Esophagus squamous epithelium (tissue), 4 donors: ENCODE measurements around the gene CCDC83.

Source experiments
- CTCF ChIP-seq, 6 experiments: fragments of 450-650 bp in 4 of 6; fragments of 200-600 bp in 2 of 6; sonication (generic) in 2 of 6; IDR thresholded peaks; one replicate each; pipeline ENCODE4 v1.5.1; 2016 to 2019; ENCODE audit warnings: antibody characterized with exemption in 6 of 6, mild to moderate bottlenecking in 4 of 6, moderate library complexity in 4 of 6
- POLR2A ChIP-seq, 4 donors: fragments of 450-650 bp; IDR thresholded peaks; one replicate each; pipeline ENCODE4 v1.6.1; 2017; ENCODE audit warnings: antibody characterized with exemption in 4 of 4, mild to moderate bottlenecking in 4 of 4, moderate library complexity in 3 of 4

GRCh38 chr11:85866137-85866827 is 11.1 kb downstream of the CCDC83 start:
- no peak for TF ChIP-seq CTCF (IDR thresholded peaks at IDR 0.05)
- TF ChIP-seq POLR2A (IDR thresholded peaks at IDR 0.05), result no peak
